Endodermal cell (in vitro differentiated cells): ENCODE results near the gene P2RX7. TPM values are rescaled to one million over a fixed set of nuclear protein-coding genes. Genes with fewer than 3 reads are reported as not detected.

Source experiments
- DNase-seq: peaks from one replicate; pipeline ENCODE4 v3.0.0-alpha.2; 2017
- H3K27ac ChIP-seq: 2 replicates; pipeline ENCODE4 v1.5.1; 2013; ENCODE audit warnings: mild to moderate bottlenecking, low read depth, low read length, moderate library complexity
- H3K27me3 ChIP-seq: 2 replicates; pipeline ENCODE4 v1.6.1; 2013; ENCODE audit warnings: mild to moderate bottlenecking, low read length, moderate library complexity; ENCODE audit not compliant: insufficient read depth, control insufficient read depth, poor library complexity, severe bottlenecking
- H3K36me3 ChIP-seq: 2 replicates; pipeline ENCODE4 v1.7.0; 2013; ENCODE audit warnings: mild to moderate bottlenecking, low read length, moderate library complexity; ENCODE audit not compliant: control insufficient read depth, insufficient read depth
- H3K4me1 ChIP-seq: one replicate; pipeline ENCODE4 v1.7.0; 2013; ENCODE audit warnings: low read length; ENCODE audit not compliant: control insufficient read depth, insufficient read depth
- H3K4me3 ChIP-seq: 2 replicates; pipeline ENCODE4 v1.5.1; 2013; ENCODE audit warnings: mild to moderate bottlenecking, low read length, moderate library complexity
- H3K9ac ChIP-seq: 2 replicates; pipeline ENCODE4 v1.6.1; 2013; ENCODE audit warnings: mild to moderate bottlenecking, low read length, moderate library complexity; ENCODE audit not compliant: poor library complexity, severe bottlenecking; ENCODE audit errors: extremely low read depth
- H3K9me3 ChIP-seq: 2 replicates; pipeline ENCODE4 v1.6.1; 2013; ENCODE audit warnings: mild to moderate bottlenecking, low read length, moderate library complexity; ENCODE audit not compliant: control insufficient read depth
- H3K27ac Mint-ChIP-seq: 2 replicates; pipeline ENCODE4 v1.8.0; 2020; ENCODE audit warnings: mixed read lengths
- H3K27me3 Mint-ChIP-seq: 2 replicates; pipeline ENCODE4 v1.8.0; 2021; ENCODE audit warnings: mild to moderate bottlenecking, mixed read lengths; ENCODE audit not compliant: insufficient read depth
- H3K36me3 Mint-ChIP-seq: 2 replicates; pipeline ENCODE4 v1.8.0; 2020; ENCODE audit warnings: low read depth, mixed read lengths
- H3K4me1 Mint-ChIP-seq: 2 replicates; pipeline ENCODE4 v1.8.0; 2020; ENCODE audit warnings: mixed read lengths
- H3K4me3 Mint-ChIP-seq: 2 replicates; pipeline ENCODE4 v1.8.0; 2020; ENCODE audit warnings: mild to moderate bottlenecking, moderate library complexity, mixed read lengths
- H3K9me3 Mint-ChIP-seq: 2 replicates; pipeline ENCODE4 v1.8.0; 2020; ENCODE audit warnings: mild to moderate bottlenecking, mixed read lengths
- CTCF ChIP-seq: fragments of 200-600 bp; sonication (generic); conservative IDR thresholded peaks from 2 replicates; pipeline ENCODE4 v1.5.0; 2021; ENCODE audit warnings: antibody characterized with exemption, mild to moderate bottlenecking
- WGBS, 2 experiments: methylation state at CpG; one replicate each; pipeline versions ENCODE4 v1.1.5 to v1.1.7; 2013; ENCODE audit warnings: missing lambda C conversion rate in 2 of 2, mixed read lengths in 1 of 2; ENCODE audit not compliant: insufficient coverage in 1 of 2, insufficient read length in 1 of 2; 5-methylcytosine and 5-hydroxymethylcytosine counted together
- long read RNA-seq, 4 experiments: library from polyadenylated mRNA in 2 of 4; library from RNA in 1 of 4; library from capped mRNA in 1 of 4; stranded (forward) in 3 of 4; unstranded in 1 of 4; transcript quantifications; one replicate each; pipeline ENCODE4 v2.0.0, GENCODE V29; 2020 to 2021; ENCODE audit warnings: inconsistent platforms in 1 of 4
- polyA plus RNA-seq, 2 experiments: library from polyadenylated mRNA; stranded (reverse); fragments of 50-300 nt; gene quantifications; one replicate each; pipeline ENCODE4 v1.2.3, GENCODE V29; 2013
- total RNA-seq, 2 donors: library from RNA; stranded (reverse); fragmentation: NEBNext Ultra II Directional in 1 of 2; extraction: Animal tissue kit (Norgen Biotek cat#: 25700) in 1 of 2; gene quantifications; 2 replicates in 1 of 2; 3 replicates in 1 of 2; pipeline ENCODE4 v1.2.1, GENCODE V29; 2021

Gene P2RX7
- total RNA-seq: under 1 TPM in 1 of 2 donors, not detected in 1; 0.18 TPM
- polyA plus RNA-seq (2013, experiment 1 of 2): 0.64 TPM
- 0.33 TPM for polyA plus RNA-seq (2013, experiment 2 of 2)
- long read RNA-seq, experiment 1: 0 reads
- long read RNA-seq, experiment 2: 0 reads
- long read RNA-seq, experiment 3: 0 reads
- long read RNA-seq, experiment 4: 0 reads

GRCh38 chr12:121132601-121133481, at the start of gene P2RX7:
Gene P2RX7 (plus strand): TSS chr12:121132876. CDS start chr12:121132971, 95 bp downstream.
- H3K27ac Mint-ChIP-seq: no peak within 1 kb of the TSS
- peaks cover 23% of the 10 kb centered on the region for H3K27me3 Mint-ChIP-seq
- Histone ChIP-seq H3K4me1 (no peaks in the 10 kb centered on the region), H3K9me3 (no peaks in the 10 kb centered on the region), H3K27me3 (no peaks in the 10 kb centered on the region), H3K4me3 (no peak within 1 kb of the TSS), H3K9ac (no peak within 1 kb of the TSS), H3K36me3 (no peaks in the 10 kb centered on the region), H3K27ac (no peak within 1 kb of the TSS)
- peak within 1 kb of the TSS; percentile 45 for H3K4me3 Mint-ChIP-seq
- DNase-seq: peak; percentile 92
- no peaks in the 10 kb centered on the region for H3K9me3 Mint-ChIP-seq
- 52 to 54% methylated on average over 25 of the region's 25 CpGs for WGBS, 2 experiments
- no peak for TF ChIP-seq CTCF
- peaks cover 7% of the 10 kb centered on the region for H3K4me1 Mint-ChIP-seq
- H3K36me3 Mint-ChIP-seq: no peaks in the 10 kb centered on the region

- Histone ChIP-seq H3K9me3 (no peaks in the 10 kb centered on the region), H3K27me3 (no peaks in the 10 kb centered on the region), H3K9ac (no peak overlapping the region), H3K36me3 (no peaks in the 10 kb centered on the region), H3K4me1 (no peaks in the 10 kb centered on the region), H3K4me3 (no peak overlapping the region), H3K27ac (no peak overlapping the region)
- H3K9me3 Mint-ChIP-seq: no peaks in the 10 kb centered on the region
- H3K36me3 Mint-ChIP-seq: no peaks in the 10 kb centered on the region
- H3K27me3 Mint-ChIP-seq: peaks cover 5% of the 10 kb centered on the region
- H3K4me1 Mint-ChIP-seq: no peaks in the 10 kb centered on the region
- no peak overlapping the region for H3K27ac Mint-ChIP-seq
- 87 to 100% methylated on average over 1 to 3 of the region's 3 CpGs for WGBS, 2 experiments
- TF ChIP-seq CTCF: no peak
- no peak overlapping the region for H3K4me3 Mint-ChIP-seq
- DNase-seq: no peak
Observed at GRCh38 chr12:121084229-121084628, 48.4 kb upstream of the P2RX7 start.

GRCh38 chr12:121085069-121085468, 47.6 kb upstream of the P2RX7 start:
- TF ChIP-seq CTCF: no peak
- Mint-ChIP-seq H3K4me1 (no peaks in the 10 kb centered on the region), H3K27ac (no peak overlapping the region), H3K4me3 (no peak overlapping the region), H3K9me3 (no peaks in the 10 kb centered on the region), H3K36me3 (no peaks in the 10 kb centered on the region), H3K27me3 (peaks cover 9% of the 10 kb centered on the region)
- no peak overlapping the region for H3K9ac ChIP-seq
- H3K4me1 ChIP-seq: no peaks in the 10 kb centered on the region
- no peaks in the 10 kb centered on the region for H3K36me3 ChIP-seq
- no peak overlapping the region for H3K27ac ChIP-seq
- DNase-seq: no peak
- no peaks in the 10 kb centered on the region for H3K9me3 ChIP-seq
- H3K27me3 ChIP-seq: no peaks in the 10 kb centered on the region
- no peak overlapping the region for H3K4me3 ChIP-seq
- 92 to 98% methylated on average over 4 of the region's 4 CpGs for WGBS, 2 experiments
